Omental fat pad (tissue), 4 donors: ENCODE measurements around the gene IPO8. TPM values are rescaled to one million over a fixed set of nuclear protein-coding genes. Genes with fewer than 3 reads are reported as not detected.
A peak's percentile ranks its signal among the peaks of the same experiment; 100 is the strongest.

Experiments
- ATAC-seq: fragments of 150-250 bp; one replicate; pipeline ENCODE4 v1.9.1; 2016; ENCODE audit warnings: mild to moderate bottlenecking, moderate library complexity; ENCODE audit not compliant: low FRiP score
- DNase-seq: peaks from one replicate; pipeline ENCODE4 v3.0.0-alpha.2; 2019; ENCODE audit warnings: low spot score
- CTCF ChIP-seq, 3 donors: fragments of 450-650 bp; IDR thresholded peaks; one replicate each; pipeline ENCODE4 v1.5.1; 2016 to 2017; ENCODE audit warnings: antibody characterized with exemption in 3 of 3, mild to moderate bottlenecking in 3 of 3, moderate library complexity in 2 of 3
- total RNA-seq, 4 donors: library from RNA; depleted of rRNA; stranded (reverse); fragments of >200 nt; gene quantifications; one replicate each; pipeline ENCODE4 v1.1.0, GENCODE V29; 2016

The IPO8 gene
- total RNA-seq, 4 donors from 2014 or later = 34.2 to 46.1 (median 39.2) TPM

GRCh38 chr12:30729547-30729946 lies 33.9 kb upstream of the IPO8 start:
- ATAC-seq (no peak), DNase-seq (no peak)
- TF ChIP-seq CTCF (IDR thresholded peaks at IDR 0.05) = no peak

DNA sequence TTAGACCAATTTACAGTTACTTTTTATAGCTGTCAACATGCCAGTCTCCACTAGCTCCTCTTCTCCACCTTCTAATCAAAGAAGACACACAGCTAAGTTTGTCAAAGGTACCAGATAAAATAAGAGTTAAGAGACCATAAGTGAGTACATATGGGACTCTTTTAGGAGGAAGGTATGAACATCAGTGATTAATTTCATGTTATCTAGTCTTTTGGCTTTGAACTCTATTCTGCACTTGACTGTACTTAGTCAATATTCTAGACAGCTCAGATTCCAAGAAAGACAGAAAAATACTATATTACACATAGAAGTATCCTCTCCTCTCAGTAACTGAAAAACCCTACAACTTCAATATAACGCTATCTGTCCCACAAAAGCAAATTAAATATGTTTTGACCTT lies 31.0 kb upstream of the IPO8 start:
- ATAC-seq (peak; percentile 60), DNase-seq (no peak)
- TF ChIP-seq CTCF (IDR thresholded peaks at IDR 0.05) = no peak

DNA sequence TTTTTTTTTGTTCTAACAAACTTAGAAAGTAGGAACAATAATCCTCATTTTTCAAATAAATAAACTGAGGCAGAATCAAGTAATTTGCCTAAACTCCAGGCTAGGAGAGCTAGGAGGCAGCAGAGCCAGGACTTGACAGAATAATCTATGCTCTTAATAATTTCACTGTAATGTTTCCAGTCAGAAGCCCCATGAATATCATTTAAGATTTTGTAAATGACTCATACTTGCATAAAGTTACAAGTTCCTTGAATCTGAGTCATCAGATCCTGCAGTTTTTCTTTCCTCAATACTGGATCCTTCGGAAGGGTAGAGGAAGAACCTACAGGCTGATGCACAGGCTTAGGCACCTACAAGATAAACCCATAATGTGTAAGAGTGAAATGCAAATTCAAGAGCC lies 30.1 kb upstream of the IPO8 start:
- TF ChIP-seq CTCF (IDR thresholded peaks at IDR 0.05) = no peak
- no peak for DNase-seq
- peak; percentile 86 for ATAC-seq

GRCh38 chr12:30719060-30719459 lies 23.4 kb upstream of the IPO8 start:
- ATAC-seq (no peak), DNase-seq (no peak)
- no peak for TF ChIP-seq CTCF (IDR thresholded peaks at IDR 0.05)

- TF ChIP-seq CTCF (IDR thresholded peaks at IDR 0.05) = no peak
- DNase-seq (no peak), ATAC-seq (no peak)
Observed at GRCh38 chr12:30707613-30708342, 12.1 kb upstream of the IPO8 start.

DNA sequence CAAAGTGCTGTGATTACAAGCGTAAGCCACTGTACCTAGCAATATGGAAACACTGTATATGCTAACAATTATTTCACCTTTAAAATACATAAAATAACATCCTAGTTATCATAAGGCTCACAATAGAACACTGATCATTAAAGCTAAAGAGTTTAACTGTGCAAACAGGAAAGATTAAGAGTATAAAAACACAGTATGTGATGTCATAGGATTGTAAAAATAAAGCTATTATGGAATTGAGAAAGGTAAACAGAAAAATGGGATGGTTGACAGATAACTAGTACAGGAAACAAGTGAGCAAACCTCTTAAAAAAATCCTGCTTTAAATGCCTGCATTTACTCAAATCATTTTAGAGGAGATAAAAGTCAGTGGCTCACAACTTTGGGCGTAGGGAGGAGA lies 10.8 kb upstream of the IPO8 start:
- ATAC-seq = no peak
- TF ChIP-seq CTCF (IDR thresholded peaks at IDR 0.05) = no peak

DNA sequence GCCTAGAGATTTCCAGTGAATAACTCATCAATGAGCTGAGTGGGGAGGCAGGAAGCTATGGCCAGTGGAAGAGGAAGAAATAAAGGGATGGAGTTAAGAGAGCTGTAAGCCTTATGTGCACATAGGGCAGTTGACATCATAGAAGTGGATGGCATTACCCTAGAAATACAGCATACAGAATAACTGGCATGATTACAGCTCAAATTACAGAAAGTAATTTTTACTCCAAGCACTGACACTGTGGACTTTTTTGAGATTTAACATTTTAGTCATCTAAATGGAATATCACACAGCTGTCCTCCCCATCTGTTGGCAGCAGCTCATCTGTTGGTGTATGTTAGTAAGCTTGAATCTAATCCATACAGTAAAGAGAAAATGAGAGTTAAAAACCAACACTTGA lies 5.4 kb upstream of the IPO8 start:
- TF ChIP-seq CTCF (IDR thresholded peaks at IDR 0.05) = no peak
- DNase-seq (no peak), ATAC-seq (no peak)

More for the DNA sequence above, 10.8 kb upstream of the IPO8 start:
- no peak for DNase-seq
